GM12874 (cell line): Measurements from ENCODE around the gene NUP188.

ENCODE experiments used
- TF ChIP-seq, protein P1 (sequence below): IDR thresholded peaks from 2 replicates; pipeline ENCODE4 v1.5.1; 2011; ENCODE audit warnings: low read depth, mild to moderate bottlenecking, control low read depth, low read length, moderate library complexity; ENCODE audit not compliant: insufficient read depth

The NUP188 gene

DNA sequence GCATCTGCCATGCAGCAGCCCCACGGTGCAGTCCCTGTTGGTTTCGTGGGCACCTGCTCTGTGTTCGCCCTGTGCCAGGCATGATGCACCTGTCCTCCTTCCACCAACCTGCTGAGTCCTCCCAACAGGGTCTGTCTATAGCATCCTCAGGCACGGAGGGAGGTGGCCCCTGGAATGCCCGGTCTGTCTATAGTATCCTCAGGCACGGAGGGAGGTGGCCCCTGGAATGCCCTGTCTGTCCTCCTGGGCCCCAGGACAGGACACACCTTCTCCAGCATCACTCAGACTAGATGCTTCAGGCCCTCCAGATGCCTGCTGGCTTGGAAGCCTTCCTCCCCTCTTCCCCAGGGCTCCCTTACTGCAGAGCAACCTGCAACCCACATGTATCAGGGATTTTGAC is 36.6 kb upstream of the NUP188 start:
- TF ChIP-seq, protein P1, sequence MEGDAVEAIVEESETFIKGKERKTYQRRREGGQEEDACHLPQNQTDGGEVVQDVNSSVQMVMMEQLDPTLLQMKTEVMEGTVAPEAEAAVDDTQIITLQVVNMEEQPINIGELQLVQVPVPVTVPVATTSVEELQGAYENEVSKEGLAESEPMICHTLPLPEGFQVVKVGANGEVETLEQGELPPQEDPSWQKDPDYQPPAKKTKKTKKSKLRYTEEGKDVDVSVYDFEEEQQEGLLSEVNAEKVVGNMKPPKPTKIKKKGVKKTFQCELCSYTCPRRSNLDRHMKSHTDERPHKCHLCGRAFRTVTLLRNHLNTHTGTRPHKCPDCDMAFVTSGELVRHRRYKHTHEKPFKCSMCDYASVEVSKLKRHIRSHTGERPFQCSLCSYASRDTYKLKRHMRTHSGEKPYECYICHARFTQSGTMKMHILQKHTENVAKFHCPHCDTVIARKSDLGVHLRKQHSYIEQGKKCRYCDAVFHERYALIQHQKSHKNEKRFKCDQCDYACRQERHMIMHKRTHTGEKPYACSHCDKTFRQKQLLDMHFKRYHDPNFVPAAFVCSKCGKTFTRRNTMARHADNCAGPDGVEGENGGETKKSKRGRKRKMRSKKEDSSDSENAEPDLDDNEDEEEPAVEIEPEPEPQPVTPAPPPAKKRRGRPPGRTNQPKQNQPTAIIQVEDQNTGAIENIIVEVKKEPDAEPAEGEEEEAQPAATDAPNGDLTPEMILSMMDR: no peak

DNA sequence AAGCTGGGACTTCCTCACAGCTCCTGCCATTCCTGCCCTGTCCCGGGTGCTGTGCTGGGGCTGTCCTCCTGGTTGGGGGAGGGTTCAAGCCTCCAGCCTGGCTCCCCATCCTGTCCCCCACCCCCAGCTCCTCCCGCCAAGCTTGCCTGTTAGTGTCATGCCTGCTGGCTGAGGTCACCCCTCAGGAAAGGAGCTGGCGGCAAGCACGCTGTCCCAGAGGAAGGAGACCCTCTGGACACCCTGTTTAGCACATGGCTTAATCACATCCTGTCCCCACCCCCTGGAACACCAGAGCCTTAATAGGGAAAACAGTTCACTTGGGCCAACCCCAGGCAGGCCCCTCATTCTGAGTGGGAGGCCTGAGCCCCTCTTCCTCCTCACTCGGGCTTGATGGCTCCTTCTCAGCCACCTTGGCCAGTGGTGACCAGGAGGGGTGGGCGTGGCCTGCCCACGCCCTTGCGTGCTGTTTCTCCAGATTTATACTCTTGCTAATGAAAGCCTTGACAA is 35.9 kb upstream of the NUP188 start:
- TF ChIP-seq, protein P1: no peak

DNA sequence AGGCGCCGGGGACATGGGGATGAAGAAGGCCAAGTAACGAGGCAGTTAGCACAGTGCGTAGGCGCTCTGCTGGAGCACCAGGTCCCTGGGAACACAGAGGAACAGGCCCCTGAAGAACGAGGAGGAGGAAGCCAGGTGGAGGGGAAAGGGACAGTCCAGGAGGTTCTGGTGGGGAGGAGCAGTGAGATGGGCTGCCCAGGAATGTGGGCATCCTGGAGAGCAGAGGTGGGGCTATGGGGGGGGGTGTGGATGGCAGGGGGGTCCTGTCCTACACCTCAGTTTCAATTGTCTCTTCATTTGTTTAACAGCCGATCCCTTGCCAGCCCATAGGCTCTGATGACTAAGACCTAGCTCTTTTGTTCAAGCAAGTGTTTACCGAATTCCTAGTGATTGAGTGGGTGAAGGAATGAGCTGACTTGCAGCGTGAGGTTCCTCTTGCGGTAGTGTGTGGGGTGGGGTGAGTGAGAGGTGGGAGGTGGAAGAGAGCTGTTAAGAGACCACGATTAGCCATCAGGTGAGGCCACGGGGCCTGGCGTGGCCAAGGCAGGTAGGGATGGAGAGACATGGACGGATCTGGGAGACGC is 35.1 kb upstream of the NUP188 start:
- TF ChIP-seq, protein P1: no peak

DNA sequence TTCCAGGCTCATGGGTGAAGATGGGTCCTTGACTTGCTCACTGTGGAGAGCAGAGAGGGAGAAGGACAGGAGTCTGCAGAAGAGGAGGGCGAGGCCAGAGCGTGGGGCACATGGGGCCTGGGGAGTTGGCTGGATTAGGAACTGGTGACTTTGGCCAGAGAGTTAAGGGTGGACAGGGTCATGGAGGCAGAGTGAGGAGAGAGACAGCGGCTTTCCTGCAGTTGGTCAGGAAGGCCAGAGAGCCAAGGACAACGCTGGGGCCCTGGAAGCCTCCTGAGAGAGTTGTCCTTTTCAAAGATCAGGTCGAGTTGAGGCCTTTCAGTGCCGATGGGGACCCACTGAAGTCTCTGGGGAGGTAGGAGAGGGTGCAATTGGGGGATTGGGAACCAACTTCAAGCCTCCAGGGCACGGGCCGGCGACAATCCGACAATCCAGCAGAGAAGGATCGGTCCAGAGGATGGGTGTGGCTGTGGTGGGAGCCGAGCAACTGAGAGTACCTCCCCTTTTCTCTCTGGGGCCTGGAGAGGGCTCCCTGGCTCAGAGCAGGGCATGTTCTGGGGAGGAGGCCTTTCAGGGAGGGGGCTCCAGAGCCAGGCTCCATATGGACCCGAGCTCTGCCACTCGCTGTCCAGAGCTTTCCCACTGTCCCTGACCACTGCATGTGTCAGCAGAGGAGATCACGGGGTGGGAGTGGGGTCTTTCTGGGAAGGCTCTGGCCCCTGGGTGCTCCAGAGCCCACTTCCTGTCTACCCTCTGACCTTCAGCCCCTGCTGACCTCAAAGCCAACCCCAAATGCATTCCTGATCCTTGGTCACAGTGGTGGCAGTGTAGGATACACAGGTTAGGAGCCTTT is 34.2 kb upstream of the NUP188 start:
- TF ChIP-seq, protein P1: no peak

DNA sequence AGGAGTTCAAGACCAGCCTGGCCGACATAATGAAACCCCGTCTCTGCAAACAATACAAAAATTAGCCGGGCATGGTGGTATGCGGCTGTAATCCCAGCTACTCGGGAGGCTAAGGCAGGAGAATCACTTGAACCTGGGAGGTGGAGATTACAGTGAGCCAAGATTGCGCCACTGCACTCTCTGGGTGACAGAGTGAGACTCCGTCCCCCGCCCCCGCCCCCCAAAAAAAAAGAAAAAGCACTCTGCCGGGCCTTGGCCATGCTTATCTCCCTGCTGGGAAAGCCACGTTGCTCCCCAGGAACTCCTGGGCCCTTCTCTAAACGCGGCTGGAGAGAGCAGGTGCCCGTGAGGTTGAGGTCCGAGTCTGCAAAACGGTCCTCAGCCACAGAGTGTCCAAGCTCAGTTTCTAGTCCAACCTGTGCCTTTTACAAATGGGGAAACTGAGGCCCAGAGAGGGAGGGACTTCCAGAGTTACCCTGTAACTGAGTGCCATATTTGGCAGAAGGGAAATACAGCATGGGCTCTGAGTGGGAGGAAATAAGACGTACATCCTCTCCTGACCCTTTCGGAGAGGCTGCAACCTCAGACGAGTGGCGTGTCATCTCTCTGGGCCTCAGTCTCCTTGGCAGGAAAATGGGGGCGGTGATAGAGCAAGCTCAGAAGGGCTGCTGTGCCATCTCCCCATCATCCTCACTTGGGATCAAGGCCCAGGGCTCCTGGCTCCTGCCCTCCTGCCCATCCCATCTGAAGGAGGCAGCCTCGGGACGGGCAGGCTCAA is 33.3 kb upstream of the NUP188 start:
- TF ChIP-seq, protein P1: no peak

DNA sequence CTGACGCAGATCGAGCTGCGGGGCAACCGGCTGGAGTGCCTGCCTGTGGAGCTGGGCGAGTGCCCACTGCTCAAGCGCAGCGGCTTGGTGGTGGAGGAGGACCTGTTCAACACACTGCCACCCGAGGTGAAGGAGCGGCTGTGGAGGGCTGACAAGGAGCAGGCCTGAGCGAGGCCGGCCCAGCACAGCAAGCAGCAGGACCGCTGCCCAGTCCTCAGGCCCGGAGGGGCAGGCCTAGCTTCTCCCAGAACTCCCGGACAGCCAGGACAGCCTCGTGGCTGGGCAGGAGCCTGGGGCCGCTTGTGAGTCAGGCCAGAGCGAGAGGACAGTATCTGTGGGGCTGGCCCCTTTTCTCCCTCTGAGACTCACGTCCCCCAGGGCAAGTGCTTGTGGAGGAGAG is 31.3 kb upstream of the NUP188 start:
- TF ChIP-seq, protein P1: no peak

DNA sequence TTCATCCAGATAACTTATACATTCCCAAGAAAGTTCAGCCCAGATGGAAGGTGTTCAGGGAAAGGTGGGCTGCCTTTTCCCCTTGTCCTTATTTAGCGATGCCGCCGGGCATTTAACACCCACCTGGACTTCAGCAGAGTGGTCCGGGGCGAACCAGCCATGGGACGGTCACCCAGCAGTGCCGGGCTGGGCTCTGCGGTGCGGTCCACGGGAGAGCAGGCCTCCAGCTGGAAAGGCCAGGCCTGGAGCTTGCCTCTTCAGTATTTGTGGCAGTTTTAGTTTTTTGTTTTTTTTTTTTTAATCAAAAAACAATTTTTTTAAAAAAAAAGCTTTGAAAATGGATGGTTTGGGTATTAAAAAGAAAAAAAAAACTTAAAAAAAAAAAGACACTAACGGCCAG is 30.8 kb upstream of the NUP188 start:
- TF ChIP-seq, protein P1: no peak
